HG02642 (cell line): Measurements from ENCODE around the gene PDE4B.
"Not testable (repeated sequence)": the region's sequence is repeated elsewhere in the genome, so short reads cannot be mapped to it uniquely, and the experiment has no call there.

Experiments used
- ATAC-seq: cut with Tn5 transposase; IDR thresholded peaks from one replicate; pipeline ENCODE4 v1.9.1; 2021; ENCODE audit warnings: mild to moderate bottlenecking; ENCODE audit not compliant: unreplicated experiment, poor library complexity

The PDE4B gene

GRCh38 chr1:66035616-66036245 lies 243.0 kb downstream of the PDE4B start:
- no peak for ATAC-seq

- no peak for ATAC-seq
Measured at GRCh38 chr1:66041654-66042053, 249.0 kb downstream of the PDE4B start.

GRCh38 chr1:66043186-66043585 lies 250.5 kb downstream of the PDE4B start:
- no peak for ATAC-seq

GRCh38 chr1:66044912-66045311 lies 252.2 kb downstream of the PDE4B start:
- no peak for ATAC-seq

- no peak for ATAC-seq
Measured at GRCh38 chr1:66046415-66046814, 253.7 kb downstream of the PDE4B start.

- ATAC-seq, result no peak
Measured at GRCh38 chr1:66048011-66048410, 255.3 kb downstream of the PDE4B start.

- no peak for ATAC-seq
Measured at GRCh38 chr1:66050123-66050522, 257.4 kb downstream of the PDE4B start.

- no peak for ATAC-seq
Measured at GRCh38 chr1:66050633-66051032, 257.9 kb downstream of the PDE4B start.

- ATAC-seq, result no peak
Measured at GRCh38 chr1:66055092-66055491, 262.4 kb downstream of the PDE4B start.

- ATAC-seq, result not testable (repeated sequence)
Measured at GRCh38 chr1:66057448-66057847, 264.8 kb downstream of the PDE4B start.

- ATAC-seq, result no peak
Measured at GRCh38 chr1:66058558-66058957, 265.9 kb downstream of the PDE4B start.

- not testable (repeated sequence) for ATAC-seq
Measured at GRCh38 chr1:66067219-66067618, 274.5 kb downstream of the PDE4B start.

- no peak for ATAC-seq
Measured at GRCh38 chr1:66069976-66070876, 277.5 kb downstream of the PDE4B start.

- ATAC-seq, result no peak
Measured at GRCh38 chr1:66073388-66073787, 280.7 kb downstream of the PDE4B start.

- no peak for ATAC-seq
Measured at GRCh38 chr1:66074147-66074546, 281.5 kb downstream of the PDE4B start.

- ATAC-seq, result no peak
Measured at GRCh38 chr1:66078412-66078811, 285.7 kb downstream of the PDE4B start.

- ATAC-seq, result no peak
Measured at GRCh38 chr1:66083003-66083402, 290.3 kb downstream of the PDE4B start.

- ATAC-seq, result no peak
Measured at GRCh38 chr1:66084442-66084841, 291.7 kb downstream of the PDE4B start.

GRCh38 chr1:66085600-66085999 lies 292.9 kb downstream of the PDE4B start:
- ATAC-seq, result no peak

GRCh38 chr1:66088787-66089186 lies 296.1 kb downstream of the PDE4B start:
- no peak for ATAC-seq

GRCh38 chr1:66090859-66091457 lies 298.3 kb downstream of the PDE4B start:
- no peak for ATAC-seq
